NT2/D1 (cell line): Measurements from ENCODE around the gene CCDC116.

ENCODE experiments used
- SUZ12 ChIP-seq: IDR thresholded peaks from 2 replicates; pipeline ENCODE4 v1.6.1; 2011; ENCODE audit not compliant: insufficient read length, insufficient read depth; ENCODE audit errors: extremely low read depth
- YY1 ChIP-seq: IDR thresholded peaks from 2 replicates; pipeline ENCODE4 v1.6.1; 2011; ENCODE audit not compliant: insufficient read length, insufficient read depth
- ZNF274 ChIP-seq: IDR thresholded peaks from 2 replicates; pipeline ENCODE4 v1.6.1; 2011; ENCODE audit warnings: mild to moderate bottlenecking, low read depth, low read length

- TF ChIP-seq ZNF274 (no peak), SUZ12 (no peak), YY1 (no peak)
Observed at GRCh38 chr22:21685164-21685513, 52.6 kb downstream of the CCDC116 start.
